Panc1 (cell line): ENCODE measurements around the gene CBARP. TPM values are rescaled to one million over a fixed set of nuclear protein-coding genes. Genes with fewer than 3 reads are reported as not detected.

Experiments
- ATAC-seq: fragments of 200-7000 bp; cut with Tn5 transposase; 2 replicates; pipeline ENCODE4 v1.9.1; 2020; ENCODE audit warnings: mild to moderate bottlenecking, moderate library complexity
- BruUV-seq: library from RNA; stranded (reverse); fragments of 400-500 nt; replicated peaks from 2 replicates; lab custom pipeline; 2021; lab: Mats Ljungman, UMichigan
- CTCF ChIA-PET: fragments of 300-600 bp; sonication (Branson Sonifier 250); formaldehyde crosslinking; loops from one replicate; lab custom pipeline; 2022; ENCODE audit warnings: antibody characterized with exemption; lab: Charles Lee
- POLR2A ChIA-PET: fragments of 300-600 bp; sonication (Branson Sonifier 250); formaldehyde crosslinking; loops from one replicate; lab custom pipeline; 2022; ENCODE audit warnings: antibody characterized with exemption; lab: Charles Lee
- DNase-seq: peaks from one replicate; pipeline ENCODE4 v3.0.0-alpha.2; 2010; ENCODE audit warnings: low read depth, low spot score
- H3K27ac ChIP-seq: 2 replicates; pipeline ENCODE4 v1.5.1; 2011; ENCODE audit warnings: mild to moderate bottlenecking, low read length, inconsistent platforms
- H3K27me3 ChIP-seq: fragments of 200-500 bp; sonication (Bioruptor generic); 2 replicates; pipeline ENCODE4 v1.6.0; 2014; ENCODE audit warnings: low read length, inconsistent platforms; ENCODE audit not compliant: control insufficient read depth, insufficient read depth
- H3K36me3 ChIP-seq: fragments of 200-500 bp; sonication (Bioruptor generic); 2 replicates; pipeline ENCODE4 v1.5.1; 2014; ENCODE audit warnings: inconsistent platforms, mild to moderate bottlenecking, low read length, moderate library complexity; ENCODE audit not compliant: control insufficient read depth, insufficient read depth
- H3K4me1 ChIP-seq: 2 replicates; pipeline ENCODE4 v1.5.1; 2011; ENCODE audit warnings: inconsistent platforms, mild to moderate bottlenecking, low read length, moderate library complexity; ENCODE audit not compliant: control insufficient read depth, insufficient read depth
- H3K4me3 ChIP-seq, 2 experiments: 2 replicates each; pipeline ENCODE4 v1.5.1; 2011 to 2012; ENCODE audit warnings: low read depth in 2 of 2, low read length in 2 of 2, mild to moderate bottlenecking in 2 of 2, inconsistent platforms in 1 of 2, moderate library complexity in 1 of 2
- H3K9me3 ChIP-seq: fragments of 200-500 bp; sonication (Bioruptor generic); 2 replicates; pipeline ENCODE4 v1.5.1; 2014; ENCODE audit warnings: low read depth, mild to moderate bottlenecking, inconsistent platforms, low read length, moderate library complexity; ENCODE audit not compliant: control insufficient read depth, insufficient read depth
- POLR2AphosphoS5 ChIP-seq: IDR thresholded peaks from 2 replicates; pipeline ENCODE4 v1.6.1; 2012; ENCODE audit warnings: mild to moderate bottlenecking, low read depth, low read length, moderate library complexity
- REST ChIP-seq, 2 experiments: IDR thresholded peaks; 2 replicates each; pipeline ENCODE4 v1.6.1; 2011 to 2012; ENCODE audit warnings: low read depth in 2 of 2, control low read depth in 1 of 2, low read length in 1 of 2, mild to moderate bottlenecking in 1 of 2, moderate library complexity in 1 of 2; ENCODE audit not compliant: insufficient read depth in 1 of 2
- SIN3A ChIP-seq: IDR thresholded peaks from 2 replicates; pipeline ENCODE4 v1.6.1; 2012; ENCODE audit warnings: low read depth, mild to moderate bottlenecking, low read length, moderate library complexity, borderline replicate concordance; ENCODE audit not compliant: insufficient read depth
- TCF7L2 ChIP-seq: IDR thresholded peaks from 2 replicates; pipeline ENCODE4 v1.6.1; 2011; ENCODE audit warnings: mild to moderate bottlenecking, low read depth, low read length, inconsistent platforms
- in situ Hi-C: cut with HindIII; loops from 2 replicates; pipeline ENCODE4 v1.10.0; 2016; ENCODE audit warnings: low sequenced_read_pairs, low pct_unique_long_range_greater_than_20kb
- intact Hi-C: fragments of 100-400 bp; cut with micrococcal nuclease; formaldehyde crosslinking; loops from one replicate; pipeline ENCODE4 v1.10.0; 2022; ENCODE audit not compliant: unreplicated experiment
- total RNA-seq: library from RNA; stranded (reverse); gene quantifications from one replicate; pipeline ENCODE4 v1.2.1, GENCODE V29; 2021; ENCODE audit not compliant: unreplicated experiment
- TF ChIP-seq, protein P1 (sequence below): fragments of 450-650 bp; IDR thresholded peaks from 2 replicates; pipeline ENCODE4 v1.5.1; 2017; ENCODE audit warnings: mild to moderate bottlenecking

Gene CBARP
- total RNA-seq, 1 experiment from 2014 or later, result 14.5 TPM

- BruUV-seq, result no TSS peak
- Histone ChIP-seq H3K9me3 (no peaks in the 10 kb centered on the region), H3K4me1 (peaks cover 12% of the 10 kb centered on the region), H3K4me3 (no peak overlapping the region), H3K27me3 (no peaks in the 10 kb centered on the region), H3K36me3 (no peaks in the 10 kb centered on the region), H3K27ac (no peak overlapping the region)
- DNase-seq (no peak), ATAC-seq (no peak)
- in situ Hi-C loops (no loop called here), intact Hi-C loops (loop anchor here (10.0 kb wide), 1 partner anchor 96 kb away; no protein-coding TSS in a partner anchor)
- ChIA-PET CTCF (interaction anchor here (0.6 to 1.0 kb wide), 3 partner anchors 13 to 252 kb away, joined by 3 to 9 read pairs (median 3); no protein-coding TSS in a partner anchor), POLR2A (interaction anchor here (0.6 kb wide), 2 partner anchors 86 to 96 kb away, joined by 3 to 4 read pairs; no protein-coding TSS in a partner anchor)
- TF ChIP-seq, protein P1, sequence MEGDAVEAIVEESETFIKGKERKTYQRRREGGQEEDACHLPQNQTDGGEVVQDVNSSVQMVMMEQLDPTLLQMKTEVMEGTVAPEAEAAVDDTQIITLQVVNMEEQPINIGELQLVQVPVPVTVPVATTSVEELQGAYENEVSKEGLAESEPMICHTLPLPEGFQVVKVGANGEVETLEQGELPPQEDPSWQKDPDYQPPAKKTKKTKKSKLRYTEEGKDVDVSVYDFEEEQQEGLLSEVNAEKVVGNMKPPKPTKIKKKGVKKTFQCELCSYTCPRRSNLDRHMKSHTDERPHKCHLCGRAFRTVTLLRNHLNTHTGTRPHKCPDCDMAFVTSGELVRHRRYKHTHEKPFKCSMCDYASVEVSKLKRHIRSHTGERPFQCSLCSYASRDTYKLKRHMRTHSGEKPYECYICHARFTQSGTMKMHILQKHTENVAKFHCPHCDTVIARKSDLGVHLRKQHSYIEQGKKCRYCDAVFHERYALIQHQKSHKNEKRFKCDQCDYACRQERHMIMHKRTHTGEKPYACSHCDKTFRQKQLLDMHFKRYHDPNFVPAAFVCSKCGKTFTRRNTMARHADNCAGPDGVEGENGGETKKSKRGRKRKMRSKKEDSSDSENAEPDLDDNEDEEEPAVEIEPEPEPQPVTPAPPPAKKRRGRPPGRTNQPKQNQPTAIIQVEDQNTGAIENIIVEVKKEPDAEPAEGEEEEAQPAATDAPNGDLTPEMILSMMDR, result no peak
- TF ChIP-seq TCF7L2 (no peak), SIN3A (no peak), POLR2AphosphoS5 (no peak), REST (IDR thresholded peaks at IDR 0.05; ENCODE audit: insufficient read depth in 1 of 2, low read depth in 2 of 2, low read length in 1 of 2) (no peak)
These were observed 41.2 kb upstream of the CBARP start for GRCh38 chr19:1278713-1279660.

DNA sequence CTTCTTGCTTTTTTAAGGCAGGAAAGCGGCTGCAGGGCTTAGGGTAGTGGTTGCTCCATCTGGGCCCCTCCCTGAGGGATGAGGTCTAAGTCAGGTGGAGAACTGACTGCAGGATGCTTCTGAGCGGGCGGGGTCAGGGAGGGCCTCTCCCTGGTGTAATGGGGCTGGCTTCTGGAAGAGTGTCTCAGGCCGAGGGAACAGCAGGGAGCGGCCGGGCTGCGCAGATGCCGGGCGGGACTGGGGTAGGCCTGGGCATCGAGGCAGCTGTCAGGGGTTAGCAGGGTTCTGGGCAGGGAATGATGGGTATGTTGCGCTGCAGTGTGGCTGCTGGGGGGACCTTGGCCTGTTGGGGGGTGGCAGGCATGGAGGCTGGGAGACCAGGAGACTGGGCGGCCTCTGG, 40.3 kb upstream of the CBARP start:
- intact Hi-C loops, result loop anchor here (10.0 kb wide), 1 partner anchor 97 kb away; no protein-coding TSS in a partner anchor
- H3K27ac ChIP-seq, result no peak overlapping the region
- CTCF ChIA-PET, result interaction anchor here (0.7 kb wide), 1 partner anchor 291 kb away, joined by 5 read pairs; no protein-coding TSS in a partner anchor

More for the DNA sequence above, 40.3 kb upstream of the CBARP start:
- in situ Hi-C loops, result no loop called here
- Histone ChIP-seq H3K9me3 (no peaks in the 10 kb centered on the region), H3K4me3 (no peak overlapping the region), H3K4me1 (peaks cover 19% of the 10 kb centered on the region), H3K27me3 (no peaks in the 10 kb centered on the region), H3K36me3 (no peaks in the 10 kb centered on the region)
- DNase-seq (no peak), ATAC-seq (no peak)
- POLR2A ChIA-PET, result no interaction called here
- TF ChIP-seq TCF7L2 (no peak), POLR2AphosphoS5 (no peak), SIN3A (no peak), REST (IDR thresholded peaks at IDR 0.05; ENCODE audit: insufficient read depth in 1 of 2, low read depth in 2 of 2, low read length in 1 of 2) (no peak)
- TF ChIP-seq, protein P1, result no peak
- no TSS peak for BruUV-seq
